ENCODE results near the gene MTURN.

DNA sequence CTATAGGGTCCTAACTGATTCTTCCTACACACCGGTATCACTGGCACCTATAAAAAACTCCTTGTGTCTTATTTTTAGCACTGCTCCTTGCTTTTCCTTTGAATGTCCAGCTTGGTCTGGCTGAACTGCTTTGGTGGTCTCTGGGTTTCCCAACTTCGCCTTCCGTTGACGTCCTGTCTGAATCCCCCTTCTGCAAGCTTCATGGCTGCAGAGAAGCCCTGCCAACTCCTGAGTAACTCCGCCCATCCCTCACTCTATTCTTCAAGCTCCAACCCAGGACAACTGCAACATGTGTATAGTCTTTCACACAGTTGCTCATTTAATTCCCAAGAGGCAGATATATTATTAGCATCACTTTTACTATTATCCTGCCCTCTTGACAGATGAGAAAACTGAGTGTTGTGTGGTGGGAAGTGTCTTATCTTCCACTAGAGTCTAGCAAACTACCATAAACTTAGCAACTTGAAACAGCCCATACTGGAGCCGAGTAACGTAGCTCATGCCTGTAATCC is 40.9 kb downstream of the MTURN start:
- no peak for TF ChIP-seq CTCF (IDR thresholded peaks at IDR 0.05)
- TF ChIP-seq POLR2A (IDR thresholded peaks at IDR 0.05) = no peak

Data from adrenal gland (tissue), 5 donors.